ENCODE data around the gene STK32C.

STK32C gene

DNA sequence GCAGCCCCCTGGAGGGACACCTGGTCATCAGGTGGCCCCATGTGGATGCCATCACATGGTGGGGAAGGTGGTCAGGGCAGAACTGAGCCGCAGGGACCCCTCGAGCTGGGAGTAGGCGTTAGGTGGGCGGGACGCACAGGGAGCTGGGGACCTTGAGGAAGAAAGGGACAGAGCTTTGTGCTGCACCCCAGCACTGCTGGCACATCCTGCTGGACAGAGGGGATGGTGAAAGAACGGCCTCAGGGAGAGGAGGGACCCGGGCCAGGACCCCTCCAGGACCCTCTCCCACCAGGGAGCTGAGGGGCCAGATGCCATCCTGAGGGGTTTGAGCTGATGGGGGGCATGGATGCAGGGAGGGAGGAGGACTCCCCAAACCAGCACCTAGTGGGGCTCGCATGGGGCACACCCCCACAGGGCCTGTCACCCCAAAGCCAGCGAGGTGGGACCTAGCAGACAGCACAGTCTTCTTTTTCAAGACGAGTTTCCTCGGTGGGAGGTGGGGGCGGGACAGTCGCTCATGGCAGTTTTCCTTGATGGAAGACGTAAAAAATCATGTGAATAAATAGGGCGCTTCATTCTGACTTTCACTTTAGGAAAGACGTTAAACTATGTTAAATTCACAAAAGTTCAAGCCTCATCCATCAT lies 43.3 kb downstream of the STK32C start:
- no peak for DNase-seq

DNA sequence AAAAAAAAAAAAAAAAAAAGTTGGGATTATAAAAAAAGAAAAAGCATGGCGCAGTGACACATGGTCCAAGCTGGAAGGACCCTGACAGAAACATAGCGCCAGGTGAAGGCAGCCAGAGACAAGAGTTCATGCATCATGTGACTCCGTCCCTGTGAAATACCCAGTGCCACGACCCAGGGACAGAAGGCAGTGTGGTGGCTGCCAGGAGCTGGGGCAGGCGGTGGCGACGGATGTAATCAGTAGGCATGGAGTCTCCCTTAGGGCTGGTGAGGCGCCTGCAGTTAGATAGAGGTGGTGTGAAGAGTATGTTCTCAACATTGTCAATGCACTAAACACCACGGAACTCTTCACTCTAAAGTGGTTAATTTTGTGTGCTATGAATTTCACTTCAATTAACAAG lies 43.9 kb downstream of the STK32C start:
- no peak for DNase-seq

DNA sequence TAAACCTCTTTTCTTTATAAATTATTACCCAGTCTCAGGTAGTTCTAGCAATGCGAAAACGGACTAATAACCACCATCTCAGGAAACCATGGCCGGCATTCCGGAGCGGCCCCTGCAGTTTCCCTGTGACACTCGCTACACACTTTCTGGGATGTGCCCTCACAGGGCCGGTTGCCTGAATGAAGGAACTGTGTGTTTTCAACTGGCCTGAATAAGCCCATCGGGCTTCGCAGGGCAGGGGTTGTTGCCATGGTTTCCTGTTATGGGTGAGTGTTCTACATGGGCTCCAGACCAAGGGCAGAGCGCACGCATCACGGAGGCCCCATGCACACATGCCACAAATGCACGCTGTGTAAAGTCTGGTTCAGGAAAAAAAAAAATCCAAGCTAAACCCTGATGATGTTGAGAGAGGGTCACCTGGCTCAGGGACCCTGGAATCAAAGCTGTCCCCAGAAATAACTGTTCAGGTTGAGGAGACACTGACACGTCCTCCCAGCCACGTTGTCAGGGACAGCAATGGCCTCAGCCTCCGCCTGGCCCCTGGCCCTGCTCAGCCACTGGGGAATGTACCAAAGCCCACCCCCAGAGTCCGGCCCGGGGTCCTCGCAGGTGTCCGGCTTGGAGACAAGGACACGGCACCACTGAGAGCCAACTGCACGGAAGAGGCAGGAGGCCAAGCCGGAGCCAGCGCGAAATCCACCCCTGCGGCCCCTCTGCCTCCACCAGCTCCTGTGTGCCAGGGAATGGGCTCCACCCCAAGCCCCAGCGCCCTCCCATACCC lies 47.9 kb downstream of the STK32C start:
- no peak for DNase-seq

DNA sequence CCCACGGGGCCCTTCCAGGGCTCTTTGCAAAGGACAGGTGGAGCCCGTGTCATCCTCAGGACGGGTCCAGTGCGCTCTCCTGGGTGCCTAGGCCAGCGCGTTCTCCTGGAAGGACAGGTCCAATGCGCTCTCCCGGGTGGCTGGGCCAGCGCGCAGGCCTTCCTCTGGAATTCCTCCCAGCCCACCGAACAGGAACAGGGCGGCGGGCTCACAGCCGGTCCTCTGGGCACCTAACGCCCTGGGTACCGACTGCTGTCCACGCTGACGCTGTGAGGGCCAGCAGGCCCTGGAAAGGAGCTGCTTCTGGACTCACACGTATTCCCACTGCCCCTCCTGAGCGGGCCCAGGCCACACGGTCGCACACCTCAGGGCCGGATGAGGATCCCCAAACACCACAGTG lies 49.3 kb downstream of the STK32C start:
- no peak for DNase-seq

DNA sequence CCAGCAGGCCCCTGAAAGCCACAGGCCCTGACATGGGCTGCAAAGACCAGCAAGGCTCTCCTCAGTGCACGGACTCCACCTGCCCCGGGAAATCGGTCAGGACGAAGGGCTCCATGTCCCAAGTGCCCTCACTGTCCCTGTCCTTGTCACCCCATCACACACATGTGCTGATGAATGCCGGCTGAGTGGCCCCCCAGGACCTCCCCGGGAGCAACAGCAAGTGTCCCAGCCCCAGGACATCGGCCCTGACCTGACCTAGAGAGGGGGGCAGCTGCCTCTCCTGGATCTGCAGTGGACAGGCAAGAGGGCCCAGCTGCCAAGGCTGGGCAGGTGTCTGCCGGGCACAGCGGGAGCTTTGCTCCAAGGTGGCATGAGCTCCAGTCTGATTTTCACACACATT lies 49.8 kb downstream of the STK32C start:
- no peak for DNase-seq

DNA sequence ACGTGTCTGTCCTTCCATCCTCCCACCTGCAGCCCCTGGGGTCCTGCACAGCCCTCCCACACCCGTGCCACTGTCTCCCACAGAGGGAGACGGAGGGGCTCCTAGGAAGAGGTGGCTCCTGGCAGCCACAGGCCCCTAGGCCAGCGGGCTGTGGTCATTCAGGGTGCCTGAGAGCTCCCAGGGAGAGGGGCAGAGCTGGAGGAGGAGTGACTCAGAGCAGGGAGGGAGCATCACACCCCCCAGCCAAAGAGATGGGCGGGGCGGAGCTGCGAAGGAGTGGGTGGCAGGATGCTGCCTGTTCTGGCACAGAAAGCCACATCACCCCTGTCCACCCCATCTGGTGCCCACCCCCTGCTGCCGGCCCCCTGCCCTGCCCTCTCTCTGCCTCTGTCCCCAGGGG lies 50.5 kb downstream of the STK32C start:
- DNase-seq = no peak

DNA sequence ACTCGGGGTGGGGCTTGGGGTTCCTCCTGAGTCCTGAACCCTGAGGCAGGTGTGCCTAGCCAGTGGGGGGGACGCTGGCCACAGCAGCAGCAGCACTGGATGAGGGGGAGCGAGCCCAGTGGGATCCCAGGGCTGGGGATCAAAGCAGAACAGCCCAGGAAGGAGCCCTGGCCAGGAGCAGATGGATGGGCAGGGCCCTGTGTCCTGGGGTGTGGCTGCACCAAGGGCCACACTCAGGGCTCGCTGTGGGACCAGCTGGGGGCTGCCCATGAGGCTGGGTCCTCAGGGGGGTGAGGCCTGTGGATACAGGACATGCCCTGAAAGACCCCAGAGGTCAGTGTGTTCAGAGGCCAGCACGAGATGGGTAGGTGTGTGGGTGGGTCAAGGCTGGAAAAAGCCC lies 50.9 kb downstream of the STK32C start:
- DNase-seq = no peak

DNA sequence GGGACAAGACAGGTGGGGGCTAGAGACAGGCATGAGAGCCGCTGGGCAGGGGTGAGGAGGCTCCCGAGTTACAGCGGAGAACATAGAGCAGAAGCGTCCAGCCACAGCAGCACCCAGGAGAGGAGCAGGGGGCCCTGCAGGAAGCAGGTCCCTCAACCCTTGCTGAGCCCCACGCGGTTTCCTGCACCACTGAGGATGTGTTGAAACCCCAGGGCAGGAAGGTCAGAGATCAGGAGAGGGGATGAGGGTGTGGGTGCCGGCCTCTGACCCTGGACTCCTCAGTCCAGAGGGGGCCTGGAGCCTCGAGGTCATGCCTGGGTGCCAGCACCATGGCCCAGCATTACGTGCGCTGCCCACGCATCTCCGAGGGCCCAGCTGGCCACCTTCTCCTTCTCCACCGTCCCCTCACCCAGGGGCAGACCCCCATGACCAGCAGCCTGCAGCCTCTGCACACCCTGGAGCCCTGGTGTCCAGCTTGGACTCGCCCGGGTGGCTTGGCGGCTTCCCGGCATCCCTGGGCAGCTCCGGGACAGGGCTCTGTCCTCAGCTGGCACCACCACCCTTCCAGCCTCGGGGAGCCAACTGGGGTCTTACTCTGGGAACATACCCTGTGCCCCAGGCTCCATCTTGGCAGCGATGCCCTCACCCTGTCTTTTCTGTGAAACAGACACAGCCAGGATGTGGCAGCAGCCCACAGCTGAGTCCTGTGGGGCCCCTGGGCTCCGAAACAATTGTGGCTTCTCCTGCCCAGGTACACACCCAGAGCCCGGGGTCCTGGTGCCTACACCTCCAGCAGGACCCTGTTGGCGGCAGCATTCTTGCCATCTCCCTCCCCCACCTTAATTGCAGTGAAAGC lies 52.0 kb downstream of the STK32C start:
- no peak for DNase-seq

DNA sequence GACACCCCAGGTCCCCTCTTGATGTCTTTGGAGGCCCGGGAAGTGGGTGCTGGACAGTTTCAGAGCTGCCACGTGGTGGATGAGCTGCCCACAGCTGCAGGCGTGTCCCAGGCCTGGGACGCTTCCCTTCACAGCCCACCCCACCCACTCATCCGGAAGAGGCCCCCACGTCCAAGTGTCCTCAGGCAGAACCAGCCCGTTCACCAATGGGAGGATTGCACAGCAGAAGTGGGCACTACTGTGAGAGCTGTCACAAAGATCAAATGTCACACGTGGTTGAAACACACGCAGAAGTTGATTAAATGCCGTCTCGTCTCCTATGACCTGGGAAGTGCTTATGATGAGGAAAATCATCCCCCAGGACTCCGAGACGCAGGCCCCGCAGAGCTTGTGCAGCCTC lies 52.9 kb downstream of the STK32C start:
- DNase-seq = no peak

DNA sequence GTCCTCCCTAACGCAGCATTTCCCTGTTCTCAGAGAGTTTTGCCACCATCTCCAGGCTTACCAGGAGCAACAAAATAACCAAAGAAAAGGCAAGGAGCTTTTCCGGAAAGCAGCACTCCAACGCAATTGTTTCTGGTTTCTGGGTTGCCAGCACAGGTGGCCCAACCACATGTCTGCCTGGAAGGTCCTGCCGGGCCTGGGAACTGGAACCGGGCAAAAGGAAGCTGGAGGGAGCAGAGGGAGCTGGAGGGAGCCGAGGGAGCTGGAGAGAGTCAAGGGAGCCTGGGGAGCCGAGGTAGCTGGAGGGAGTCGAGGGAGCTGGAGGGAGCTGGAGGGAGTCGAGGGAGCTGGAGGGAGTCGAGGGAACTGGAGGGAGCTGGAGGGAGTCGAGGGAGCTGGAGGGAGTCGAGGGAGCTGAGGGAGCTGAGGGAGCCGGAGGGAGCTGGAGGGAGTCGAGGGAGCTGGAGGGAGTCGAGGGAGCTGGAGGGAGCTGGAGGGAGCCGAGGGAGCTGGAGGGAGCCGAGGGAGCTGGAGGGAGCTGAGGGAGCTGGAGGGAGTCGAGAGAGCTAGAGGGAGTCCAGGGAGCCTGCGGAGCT lies 54.6 kb downstream of the STK32C start:
- DNase-seq = no peak

DNA sequence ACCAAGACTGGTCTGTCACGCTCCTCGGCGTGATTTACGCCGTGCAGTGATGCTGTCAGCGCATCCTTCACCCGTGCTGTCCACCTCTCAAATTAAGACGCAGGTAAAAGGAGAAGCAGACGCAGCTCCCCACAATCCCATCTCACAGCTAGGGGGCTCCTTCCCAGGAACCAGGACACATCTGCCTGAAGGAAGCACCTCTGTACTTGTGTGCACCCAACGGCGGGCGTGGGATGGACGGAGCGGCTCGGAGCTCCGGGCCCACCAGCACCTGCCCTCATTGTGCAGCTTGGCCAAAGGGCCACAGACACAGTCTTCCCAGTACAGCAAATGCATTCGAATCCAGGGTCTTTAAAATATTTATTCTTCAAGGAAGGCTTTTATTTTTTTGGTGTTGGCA lies 55.3 kb downstream of the STK32C start:
- DNase-seq = no peak

DNA sequence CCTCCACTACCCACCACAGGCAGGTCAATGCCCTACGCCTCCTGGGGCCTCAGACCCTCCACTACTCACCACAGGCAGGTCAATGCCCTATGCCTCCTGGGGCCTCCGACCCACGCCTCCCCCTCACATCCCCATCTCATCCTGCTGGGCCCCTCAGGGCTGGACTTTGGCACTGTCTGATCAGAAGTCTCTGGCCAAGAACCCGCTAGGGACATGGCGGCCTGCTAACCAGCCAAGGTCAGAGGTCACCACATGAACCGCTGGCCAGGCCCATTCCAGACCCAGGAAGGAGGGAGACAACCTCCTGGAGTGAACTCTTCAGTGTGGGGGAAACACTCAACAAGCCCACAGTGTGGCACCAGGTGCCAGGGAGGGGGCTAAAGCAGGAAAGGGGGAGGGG lies 55.8 kb downstream of the STK32C start:
- no peak for DNase-seq

DNA sequence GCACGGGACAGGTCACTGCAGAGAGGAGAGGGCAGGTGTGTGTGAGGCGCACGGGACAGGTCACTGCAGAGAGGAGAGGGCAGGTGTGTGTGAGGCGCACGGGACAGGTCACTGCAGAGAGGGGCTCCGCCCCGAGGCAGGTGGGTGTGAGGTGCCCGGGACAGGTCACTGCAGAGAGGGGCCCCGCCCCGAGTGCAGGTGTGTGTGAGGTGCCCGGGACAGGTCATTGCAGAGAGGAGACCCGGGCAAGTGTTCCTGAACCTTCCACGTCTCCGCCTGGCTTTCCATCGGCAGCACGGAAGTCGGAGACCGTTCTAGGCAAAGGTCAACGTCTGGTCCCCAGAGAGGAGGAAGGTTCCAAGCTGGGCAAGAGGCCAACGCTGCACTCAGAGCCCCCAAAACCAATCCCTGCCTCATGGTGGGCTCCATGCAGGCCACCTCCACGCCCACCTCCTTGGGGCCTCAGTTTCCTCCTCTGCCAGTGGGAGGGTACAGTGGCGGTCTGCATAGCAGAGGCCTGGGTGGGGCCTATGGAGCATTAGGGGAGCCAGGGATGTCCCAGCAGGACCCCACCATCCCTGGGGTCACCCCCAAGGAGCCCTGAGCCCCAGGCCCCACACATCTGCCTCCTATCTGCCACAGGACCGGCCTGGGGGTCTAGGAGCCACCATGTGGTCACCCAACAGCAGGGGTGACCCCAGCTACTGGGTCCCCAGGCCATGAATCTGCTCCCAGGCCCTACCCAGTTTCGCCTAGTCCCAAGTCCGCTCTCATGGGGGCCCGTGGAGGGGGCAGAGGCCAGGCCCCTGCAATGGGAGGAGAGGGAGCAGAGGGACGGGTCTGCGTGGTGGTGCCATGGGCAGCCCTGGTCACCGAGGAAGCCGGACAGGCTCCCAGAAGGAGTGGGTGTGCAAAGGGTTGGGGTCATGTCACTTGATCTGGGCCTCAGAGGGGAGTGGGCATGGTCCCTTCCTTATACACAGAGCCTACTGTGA lies 57.0 kb downstream of the STK32C start:
- DNase-seq = no peak

DNA sequence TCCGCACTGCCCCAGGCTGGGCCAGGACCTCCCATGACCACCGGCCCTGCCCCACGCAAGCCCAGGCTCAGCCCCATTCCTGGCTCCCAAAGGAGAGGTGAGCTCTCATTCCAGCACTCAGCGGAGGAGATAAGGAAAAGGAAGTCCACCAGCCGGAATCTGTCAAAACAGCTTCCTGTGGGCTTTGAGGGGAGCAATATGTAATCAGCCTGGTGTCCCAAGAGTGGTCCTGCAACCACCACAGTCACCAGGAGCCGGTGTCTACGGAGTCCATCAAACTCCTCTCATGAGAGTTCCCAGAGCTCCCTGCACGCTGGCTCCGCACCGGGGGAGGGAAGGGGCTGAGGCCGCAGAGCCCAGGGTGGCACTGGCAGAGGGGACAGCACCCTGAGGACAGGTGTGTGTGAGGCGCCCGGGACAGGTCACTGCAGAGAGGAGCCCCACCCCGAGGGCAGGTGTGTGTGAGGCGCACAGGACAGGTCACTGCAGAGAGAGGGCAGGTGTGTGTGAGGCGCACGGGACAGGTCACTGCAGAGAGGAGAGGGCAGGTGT lies 57.9 kb downstream of the STK32C start:
- DNase-seq = no peak

DNA sequence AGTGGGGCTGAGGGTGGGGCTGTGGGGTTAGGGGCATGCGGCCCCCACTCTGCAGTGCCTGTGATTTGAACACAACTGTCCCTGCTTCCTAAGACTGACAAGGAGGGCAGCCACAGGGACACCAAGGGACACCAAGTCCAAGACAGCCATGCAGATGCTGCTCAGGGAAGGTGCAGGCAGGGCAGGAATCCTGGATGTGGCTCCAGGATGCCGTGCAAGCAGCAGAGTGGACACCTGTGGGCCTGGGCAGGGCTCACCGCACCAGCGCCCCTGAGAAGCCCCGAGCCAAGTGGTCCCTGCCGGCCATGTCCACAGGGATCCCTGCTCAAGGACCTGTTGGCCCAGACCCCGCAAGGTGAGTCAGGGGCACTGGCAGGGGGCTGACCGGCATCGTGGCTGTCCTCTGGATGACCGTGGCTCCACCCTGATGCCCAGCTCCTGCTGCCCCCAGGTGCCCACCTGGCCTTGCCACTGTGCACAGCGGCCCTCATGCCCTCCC lies 58.5 kb downstream of the STK32C start:
- DNase-seq = no peak

DNA sequence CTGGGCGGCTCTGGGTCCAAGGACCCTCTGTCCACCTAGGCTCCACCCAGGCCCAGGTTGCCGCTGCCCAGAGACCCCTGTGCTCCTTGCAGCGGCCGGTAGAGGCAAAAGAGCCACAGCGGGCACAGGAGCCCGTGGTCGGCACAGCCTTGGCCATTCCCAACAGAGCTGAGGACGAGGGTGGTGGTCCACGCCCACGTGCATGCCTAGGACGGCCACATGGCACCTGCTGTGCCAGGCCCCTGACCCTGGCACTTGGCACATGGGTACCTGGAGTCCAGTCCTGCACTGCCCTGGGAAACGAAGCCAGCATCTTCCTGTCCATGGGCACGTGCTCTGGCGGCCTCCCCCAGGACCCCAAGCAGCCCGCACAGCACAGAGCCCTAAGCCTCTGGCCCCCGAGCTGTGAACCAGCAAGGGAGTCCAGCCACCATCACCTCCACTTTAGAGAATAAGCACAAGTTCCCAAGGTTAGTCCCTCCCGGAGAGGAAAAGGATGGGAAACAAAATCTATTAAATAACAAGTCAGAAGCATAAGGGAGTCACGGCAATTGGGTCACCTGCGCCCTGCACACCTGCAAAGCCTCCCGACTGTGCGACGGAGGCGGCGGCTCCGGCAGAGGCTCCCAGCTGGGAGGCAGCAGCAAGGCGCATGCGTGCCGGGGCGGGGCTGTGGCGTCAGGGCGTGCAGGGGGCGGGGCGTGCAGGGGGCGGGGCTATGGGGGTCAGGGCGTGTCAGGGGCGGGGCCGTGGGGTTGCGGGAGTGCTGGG lies 59.1 kb downstream of the STK32C start:
- DNase-seq = peak; percentile 27

DNA sequence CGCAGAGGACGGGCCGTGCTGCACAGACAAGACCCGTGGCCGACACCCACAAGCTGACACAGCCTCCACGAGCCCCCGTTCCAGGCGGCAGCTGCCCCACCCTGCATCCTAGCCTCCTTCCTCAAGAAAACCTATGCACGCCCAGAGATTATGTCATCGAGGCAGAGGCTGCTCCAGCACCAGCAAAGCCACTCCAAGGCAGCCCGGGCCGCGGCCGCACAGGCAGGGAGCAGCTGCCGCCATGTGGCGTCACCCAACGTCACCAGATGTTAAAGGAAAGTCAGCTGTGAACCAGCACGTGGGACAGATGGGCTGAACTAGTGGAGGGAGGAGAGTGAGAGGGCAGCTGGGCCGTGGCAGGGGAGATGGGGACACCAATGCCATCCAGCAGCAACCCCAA lies 59.8 kb downstream of the STK32C start:
- DNase-seq = no peak

DNA sequence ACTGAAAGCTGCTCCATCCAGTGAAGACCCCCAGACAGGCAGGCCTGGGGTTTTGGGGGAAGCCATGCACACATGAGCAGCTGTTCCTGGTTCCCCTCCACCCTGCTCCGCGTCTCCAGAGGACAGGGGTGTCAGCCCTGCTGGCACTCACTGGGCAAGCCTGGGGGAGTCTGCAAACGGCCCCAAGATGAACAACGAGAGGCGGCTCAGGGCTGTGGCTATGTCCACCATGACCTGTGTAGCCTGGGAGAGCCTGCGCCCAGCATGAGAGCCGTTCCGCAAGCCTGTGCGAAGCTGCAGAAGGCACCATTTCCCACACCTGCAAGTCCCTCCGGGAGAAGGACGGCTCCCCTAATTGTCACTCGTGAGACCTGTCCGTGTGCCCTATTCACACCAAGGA lies 61.5 kb downstream of the STK32C start:
- no peak for DNase-seq

DNA sequence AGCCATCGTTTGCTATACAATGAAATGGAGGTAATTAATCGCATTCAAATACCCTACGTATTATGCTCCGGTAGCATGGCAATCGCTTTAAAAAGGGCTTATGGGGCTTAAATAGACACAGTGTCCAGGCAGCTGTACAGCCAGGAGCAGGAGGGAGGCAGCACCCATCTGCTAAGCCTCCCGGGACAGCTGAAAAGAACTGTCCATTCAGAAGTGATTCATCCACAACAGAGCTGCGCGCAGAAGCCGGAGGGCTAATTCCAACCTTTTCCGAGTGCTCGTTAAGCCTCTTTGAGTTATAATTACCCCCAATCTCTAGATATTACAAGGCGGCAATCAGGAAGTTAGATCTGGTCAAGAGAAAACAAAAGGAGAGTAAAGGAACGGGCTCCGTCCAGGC lies 62.7 kb downstream of the STK32C start:
- no peak for DNase-seq

DNA sequence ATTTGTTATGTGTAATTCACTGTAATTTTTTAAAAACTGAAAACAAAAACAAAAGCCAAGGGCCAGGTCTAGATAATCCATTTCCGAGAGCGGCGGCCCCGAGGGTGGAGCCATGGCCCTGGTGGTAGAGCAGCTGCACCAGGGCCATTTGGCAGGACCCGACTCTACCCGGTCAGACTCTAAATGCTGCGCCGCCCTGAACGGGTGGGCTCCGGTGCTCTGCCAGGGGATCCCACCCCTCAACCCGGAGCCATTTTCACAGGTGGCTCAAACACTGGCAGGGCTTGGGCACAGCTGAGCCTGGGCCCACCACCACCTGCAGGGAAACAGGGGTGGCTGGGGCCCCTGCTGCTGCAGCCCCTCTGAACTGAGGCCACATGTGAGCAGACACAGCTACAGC lies 64.1 kb downstream of the STK32C start:
- DNase-seq = no peak

DNA sequence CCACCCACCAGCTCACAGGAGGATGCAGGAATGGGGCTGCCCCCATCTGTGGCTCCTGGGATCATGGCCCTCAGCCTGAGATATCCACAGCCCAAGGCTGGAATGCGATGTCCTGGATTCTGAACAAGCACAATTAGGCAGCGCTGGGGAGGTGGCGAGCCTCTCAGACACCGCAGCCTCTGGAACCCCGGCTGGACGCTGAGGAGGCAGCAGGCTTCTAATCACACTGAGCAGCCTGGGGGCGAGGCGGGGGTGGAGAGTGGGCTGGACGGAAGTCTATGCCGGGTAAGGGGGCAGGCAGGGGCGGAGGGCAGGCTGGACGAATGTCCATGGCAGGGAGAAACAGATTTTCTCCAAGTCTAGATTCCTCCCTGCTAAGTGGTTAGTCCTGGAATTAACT lies 64.6 kb downstream of the STK32C start:
- no peak for DNase-seq
